GM18519 (cell line): ENCODE measurements around the gene MCL1.
"Not testable (repeated sequence)": the region's sequence is repeated elsewhere in the genome, so short reads cannot be mapped to it uniquely, and the experiment has no call there.

Experiments used
- ATAC-seq: cut with Tn5 transposase; IDR thresholded peaks from one replicate; pipeline ENCODE4 v1.9.1; 2021; ENCODE audit warnings: mild to moderate bottlenecking, moderate library complexity; ENCODE audit not compliant: unreplicated experiment, low FRiP score

MCL1 gene

DNA sequence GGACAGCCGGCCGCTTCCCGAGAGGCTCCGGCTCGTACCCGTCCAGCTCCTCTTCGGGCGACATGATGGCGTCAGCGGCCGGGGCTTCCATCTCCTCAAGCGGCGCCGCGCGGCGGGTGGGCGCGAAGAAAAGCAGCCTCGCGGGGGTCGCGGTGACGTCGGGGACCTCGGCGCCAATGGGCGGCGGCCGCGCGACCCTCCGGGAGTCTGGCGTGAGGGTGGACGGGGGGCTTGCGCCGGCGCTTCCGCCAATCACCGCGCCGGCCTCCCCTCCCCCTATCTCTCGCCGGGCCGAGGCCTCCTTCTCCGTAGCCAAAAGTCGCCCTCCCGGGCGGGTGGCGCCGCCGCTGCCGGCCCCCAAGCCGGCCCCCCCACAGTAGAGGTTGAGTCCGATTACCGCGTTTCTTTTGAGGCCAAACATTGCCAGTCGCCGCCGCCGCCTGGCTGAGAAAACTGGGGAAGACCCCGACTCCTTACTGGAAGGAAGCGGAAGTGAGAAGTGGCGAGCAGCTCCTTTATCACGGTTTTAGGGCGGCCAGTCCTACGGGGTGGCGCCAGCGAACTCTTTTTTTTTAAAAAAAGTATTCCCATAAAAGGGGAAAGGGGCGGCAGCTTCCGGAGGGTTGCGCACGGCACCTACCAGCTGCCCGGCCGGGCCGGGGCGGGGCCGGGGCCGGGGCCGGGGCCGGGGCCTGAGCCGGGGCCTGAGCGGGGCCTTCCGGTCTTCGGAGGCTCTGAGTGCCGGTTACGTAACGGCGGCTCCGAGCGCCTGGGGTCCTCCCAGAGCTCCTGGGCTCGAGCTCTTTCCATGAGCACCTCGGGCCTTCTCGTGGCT, at the start of gene MCL1:
TSS of gene MCL1 (minus strand) at position 501 of the 835 bp plus-strand sequence. CDS start at position 421, 80 bp downstream.
- ATAC-seq: peak; percentile 76

DNA sequence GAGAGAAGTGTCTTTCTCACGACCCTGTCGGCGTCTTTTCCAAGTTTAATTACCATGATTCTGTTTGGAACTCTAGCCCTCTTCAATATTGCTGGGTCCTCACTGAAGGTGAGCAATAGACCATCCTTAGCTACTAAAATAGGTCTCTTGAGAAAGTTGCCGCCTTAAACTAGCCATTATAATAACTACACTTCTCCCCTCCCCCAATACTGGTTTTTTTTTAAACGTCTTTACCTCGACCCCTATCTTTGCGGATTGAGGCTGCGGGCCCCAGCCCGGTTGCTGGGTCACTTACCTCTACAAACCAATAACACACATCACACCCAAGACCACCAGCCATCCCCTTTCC, 49.3 kb upstream of the MCL1 start:
- ATAC-seq: no peak

DNA sequence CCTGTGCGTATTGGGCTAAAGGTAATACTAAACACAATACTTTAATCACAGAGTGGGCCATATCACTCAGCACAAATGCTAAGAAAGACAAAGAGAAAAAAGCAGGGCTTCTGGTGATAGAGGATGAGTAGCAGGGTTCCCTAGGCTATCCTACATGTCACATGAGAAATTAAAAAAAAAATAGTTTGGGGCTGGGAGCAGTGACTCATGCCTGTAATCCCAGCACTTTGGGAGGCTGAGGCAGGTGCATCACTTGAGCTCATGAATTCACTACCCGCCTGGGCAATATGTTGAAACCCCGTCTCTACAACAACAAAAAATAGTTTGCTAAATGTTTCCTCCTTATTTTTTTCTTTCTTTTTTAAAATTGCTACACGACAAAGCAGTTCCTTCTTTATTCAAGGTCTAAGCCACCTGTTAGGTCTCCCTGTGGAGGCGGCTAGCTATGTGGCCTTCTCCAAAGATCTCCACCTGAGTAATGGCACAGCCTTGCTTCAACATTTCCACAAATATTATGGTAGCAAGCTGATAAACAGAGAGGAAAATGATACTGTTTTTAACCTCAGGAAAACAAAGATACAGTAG, 48.5 kb upstream of the MCL1 start:
- ATAC-seq: no peak

DNA sequence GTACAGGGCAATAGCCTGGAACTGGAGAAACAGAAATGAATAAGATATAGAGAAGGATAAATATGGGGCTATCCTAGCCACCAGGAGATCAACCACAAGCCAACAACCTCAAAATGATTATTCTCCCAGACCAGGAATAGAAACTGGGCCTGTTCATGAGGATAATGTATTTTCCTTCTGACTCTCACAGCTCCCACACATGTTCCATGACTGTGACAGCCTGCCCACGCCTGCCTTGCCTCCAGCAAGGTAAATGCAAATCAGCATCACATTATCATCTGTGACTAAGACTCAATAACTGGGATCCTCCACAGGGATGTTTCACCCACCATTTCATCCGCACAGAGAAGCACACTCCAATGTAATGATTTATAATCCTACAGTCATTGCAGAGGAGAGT, 46.7 kb upstream of the MCL1 start:
- ATAC-seq: no peak

DNA sequence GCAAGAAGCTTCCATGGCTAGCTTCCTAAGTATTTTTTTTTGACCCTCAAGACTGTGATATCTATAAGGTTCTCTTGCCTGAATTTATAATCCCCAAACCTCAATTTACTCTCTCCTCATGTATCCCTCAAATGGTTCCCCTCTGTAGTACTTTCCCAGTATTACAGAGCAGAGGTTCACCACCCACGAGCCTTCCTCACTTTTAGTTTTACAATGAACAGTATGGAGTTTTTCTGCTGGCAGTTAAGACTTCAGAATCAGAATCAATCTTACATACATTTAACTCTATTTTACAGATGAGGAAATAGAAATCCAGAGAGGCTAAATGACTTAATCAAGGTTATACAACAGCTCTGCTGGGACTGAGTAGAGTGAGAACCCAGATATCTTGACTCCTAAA, 45.1 kb upstream of the MCL1 start:
- ATAC-seq: not testable (repeated sequence)

DNA sequence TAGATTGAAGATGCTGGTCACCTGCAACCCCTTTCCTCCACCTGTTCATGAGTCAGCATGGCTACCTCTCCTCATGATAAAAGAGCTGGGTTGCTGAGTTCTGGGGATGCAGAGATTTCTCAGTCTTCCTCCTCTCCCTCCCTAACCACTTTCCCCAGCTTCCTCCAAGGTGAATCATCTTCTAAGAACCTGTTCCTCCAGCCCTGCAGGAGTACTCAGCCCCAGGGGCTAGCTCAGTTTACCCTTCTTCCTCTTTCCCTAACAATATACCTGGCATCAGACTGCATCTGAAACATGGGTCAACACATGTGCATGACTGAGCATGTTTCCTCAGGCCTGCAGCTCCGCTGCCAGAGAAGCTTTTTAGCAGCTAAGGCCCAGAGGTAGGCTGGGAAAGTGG, 44.7 kb upstream of the MCL1 start:
- ATAC-seq: not testable (repeated sequence)

DNA sequence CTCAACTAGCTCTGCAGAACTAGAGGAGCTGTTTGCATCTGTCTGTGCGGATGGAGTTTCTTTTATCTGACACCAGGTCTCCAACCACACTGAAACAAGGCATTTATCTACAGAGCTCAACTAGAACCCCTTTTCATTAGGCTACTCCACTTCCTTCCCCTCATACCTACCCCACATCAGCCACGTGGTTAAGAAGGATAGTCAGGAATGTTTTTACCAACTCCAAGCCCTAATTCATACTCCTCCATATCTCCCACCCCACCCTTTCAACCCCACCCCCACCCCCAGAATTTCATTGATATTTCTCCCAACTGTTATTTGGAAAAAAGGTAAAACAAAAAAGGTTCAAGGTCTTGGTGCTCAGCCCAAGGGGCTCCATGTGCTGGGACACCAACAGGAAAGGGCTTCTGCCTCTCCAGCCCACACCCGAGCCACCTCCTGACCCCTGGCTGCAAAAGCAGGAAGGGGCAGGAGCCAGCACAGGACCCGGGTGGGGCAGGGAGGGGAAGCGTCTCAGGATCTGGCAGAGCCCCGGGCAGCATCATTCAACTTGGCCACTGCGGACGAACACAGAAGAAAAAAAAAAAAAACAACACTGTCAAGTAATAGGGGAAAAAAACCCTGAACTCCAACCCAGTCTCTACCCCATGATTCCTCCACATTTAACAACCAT, 43.0 kb upstream of the MCL1 start:
- no peak for ATAC-seq

DNA sequence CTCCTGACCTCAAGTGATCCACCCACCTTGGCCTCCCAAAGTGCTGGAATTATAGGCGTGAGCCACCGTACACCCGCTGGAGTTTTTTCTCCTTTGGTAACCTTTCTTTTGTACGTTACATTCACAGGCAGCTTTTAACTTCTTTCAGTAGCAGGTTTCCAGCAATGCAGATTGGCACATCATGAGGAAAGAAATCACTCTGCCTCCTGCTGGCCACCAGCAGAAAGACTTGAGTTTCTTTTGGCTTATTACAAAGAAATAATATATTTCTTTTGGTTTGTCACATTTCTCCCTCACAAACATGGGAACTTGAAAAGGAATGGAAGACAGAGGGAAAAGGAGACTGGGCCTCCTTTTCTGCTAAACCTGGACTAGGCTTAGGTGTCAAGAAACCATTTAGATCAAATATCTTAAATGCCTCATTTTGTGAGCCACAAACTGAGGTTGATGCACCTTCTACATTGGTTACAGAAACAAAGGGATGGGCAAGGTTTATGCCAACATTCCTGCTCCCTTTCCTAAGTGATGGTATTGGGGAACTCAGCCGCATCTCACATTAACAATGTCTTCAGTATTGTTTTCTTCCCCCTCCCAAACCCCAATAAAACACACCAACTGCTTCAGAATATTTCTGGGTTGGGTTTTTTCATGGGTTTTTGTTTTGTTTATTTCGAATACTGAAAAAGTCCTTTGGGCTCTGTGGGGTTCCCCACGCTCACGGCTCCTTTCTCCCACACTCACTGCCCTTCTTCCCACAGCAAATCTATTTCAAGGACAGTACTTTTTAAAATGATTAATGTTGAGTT, 42.3 kb upstream of the MCL1 start:
- ATAC-seq: no peak

DNA sequence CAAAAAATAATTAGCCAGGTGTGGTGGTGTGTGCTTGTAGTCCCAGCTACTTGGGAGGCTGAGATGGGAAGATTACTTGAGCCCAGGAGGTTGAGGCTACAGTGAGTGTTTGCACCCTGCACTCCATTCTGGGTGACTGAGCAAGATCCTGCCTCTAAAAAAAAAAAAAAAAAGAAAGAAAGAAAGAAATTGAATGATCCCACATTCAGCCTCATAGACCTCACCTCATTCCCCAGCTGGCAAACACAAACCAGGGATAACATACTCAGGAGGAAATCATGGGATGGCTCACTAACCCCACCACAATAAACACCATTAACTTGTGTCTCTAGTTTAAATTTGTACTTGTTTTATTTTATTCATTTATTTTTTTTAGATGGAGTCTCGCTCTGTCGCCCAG, 41.5 kb upstream of the MCL1 start:
- ATAC-seq: no peak

DNA sequence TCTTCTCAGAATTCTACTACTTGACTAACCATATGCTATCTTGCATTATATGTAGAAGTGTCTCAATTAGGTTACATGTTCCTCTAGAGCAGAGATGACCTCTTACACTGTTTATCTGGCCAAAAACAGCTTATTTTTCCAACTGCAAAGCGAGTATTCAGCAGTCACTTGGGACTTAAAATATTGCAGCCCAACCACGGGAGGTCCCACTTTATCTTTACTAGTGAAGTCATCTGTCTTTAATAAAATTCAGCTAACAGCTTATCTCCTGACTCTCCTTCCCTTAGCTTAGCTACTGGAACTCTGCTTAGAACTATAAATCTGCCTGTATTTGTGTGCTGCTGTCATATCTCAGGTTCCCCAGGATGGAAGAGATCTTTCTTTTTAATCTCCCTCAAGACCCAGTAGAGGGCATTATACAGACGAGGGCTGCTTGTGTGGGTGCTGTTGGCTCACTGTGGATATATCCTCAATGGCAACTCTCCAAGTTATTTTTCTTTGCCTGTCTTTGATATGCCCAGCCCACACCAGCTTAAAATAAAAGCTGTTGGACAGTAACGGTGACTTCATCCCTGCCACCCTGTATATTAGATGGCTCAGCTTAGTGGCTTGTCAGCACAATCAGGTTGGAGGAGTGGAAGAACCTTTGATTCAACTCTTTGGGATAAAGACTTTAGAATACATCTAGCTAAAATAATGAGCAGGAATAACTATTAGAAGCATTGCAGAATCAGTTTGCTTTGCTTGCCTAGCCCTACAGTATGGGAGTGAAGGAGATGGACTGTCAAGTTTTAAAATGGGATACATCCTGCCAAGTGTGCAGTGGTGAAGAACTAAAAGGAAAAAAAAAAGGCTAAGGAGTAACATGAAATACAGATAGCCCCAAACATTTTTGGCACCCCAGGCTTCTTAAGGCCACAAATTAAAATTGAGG, 40.4 kb upstream of the MCL1 start:
- ATAC-seq: no peak

DNA sequence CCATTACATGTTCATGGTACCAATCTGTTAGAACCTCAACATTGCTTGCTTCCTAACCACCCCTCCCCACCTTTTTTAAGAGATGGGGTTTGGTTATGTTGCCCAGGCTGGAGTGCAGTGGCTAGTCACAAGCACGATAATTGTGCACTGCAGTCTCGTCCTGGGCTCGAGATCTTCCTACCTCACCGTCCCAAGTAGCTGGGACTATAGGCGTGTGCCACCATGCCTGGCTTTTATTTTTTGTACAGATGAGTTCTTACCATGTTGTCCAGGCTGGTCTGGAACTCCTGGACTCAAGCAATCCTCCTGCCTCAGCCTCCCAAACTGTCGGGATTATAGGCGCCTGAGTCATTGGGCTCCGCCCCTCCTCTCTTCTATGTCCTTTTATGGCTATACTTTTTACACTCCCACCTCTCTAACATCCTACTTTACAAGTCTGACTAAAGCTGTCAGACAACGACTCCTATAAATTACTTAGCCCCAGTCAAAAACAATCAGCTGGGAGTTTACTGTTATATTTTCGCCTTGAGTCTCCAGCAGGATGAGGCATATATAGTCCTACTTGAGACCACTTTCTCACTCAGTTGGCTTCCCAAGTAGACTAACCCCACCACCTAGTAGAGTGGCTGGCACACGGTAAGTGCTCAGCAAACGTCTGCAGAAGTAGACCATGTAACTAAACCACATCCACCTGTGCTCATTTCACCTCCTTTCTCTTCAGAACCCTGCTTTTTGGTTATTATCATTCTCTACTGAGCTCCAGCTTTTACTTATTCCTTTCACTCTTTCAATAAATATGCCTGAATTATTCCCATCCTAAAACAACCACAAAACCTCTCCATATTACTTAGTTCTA, 36.2 kb upstream of the MCL1 start:
- ATAC-seq: no peak

DNA sequence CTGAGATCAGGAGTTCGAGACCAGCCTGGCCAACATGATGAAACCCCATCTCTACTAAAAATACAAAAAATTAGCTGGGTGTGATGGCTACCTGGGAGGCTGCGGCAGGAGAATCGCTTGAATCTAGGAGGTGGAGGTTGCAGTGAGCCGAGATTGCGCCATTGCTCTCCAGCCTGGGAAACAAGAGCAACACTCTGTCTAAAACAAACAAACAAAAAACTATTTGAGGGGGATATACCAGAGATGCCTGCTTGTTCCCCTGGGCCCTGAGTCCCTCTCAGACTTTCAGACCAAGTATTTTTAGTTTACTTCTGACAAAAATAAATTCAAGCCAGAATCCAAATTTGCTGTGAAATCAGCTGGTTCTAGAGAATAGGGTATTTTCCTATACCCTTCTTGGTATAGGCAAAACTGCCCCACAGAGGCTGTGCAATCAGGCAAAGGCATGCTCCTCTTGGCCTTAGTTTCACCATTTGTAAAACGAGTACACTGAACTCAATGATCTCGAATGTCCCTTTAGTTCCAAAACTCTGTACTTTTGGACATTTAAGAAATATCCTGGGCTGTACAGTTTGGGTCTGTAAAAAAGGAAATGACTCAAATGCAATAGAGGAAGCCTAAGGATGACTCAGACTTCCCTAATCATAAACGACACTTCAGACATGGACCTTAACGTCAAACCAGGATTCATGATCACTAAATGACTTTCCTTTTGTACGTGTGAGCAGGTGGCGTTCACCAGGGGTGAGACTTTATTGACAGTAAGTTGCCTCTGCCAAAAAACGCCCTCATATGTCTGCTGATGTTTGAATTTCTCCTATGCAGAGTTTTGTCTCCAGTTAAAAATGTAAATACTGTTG, 33.9 kb upstream of the MCL1 start:
- no peak for ATAC-seq

DNA sequence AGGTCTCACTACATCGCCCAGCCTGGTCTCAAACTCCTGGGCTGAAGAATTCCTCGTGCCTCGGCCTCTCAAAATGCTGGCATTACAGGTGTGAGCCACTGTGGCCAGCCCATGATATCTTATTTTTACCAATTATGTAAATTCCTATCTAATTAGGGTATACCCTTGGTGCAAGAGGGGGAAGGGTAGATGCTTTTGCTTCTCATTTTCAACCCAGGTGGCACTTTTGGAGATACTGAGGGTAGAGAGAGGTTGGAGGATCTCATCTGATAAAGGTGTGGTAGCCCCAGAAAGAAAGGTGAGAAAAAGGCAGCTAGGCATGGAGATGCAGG, 32.6 kb upstream of the MCL1 start:
- ATAC-seq: no peak

DNA sequence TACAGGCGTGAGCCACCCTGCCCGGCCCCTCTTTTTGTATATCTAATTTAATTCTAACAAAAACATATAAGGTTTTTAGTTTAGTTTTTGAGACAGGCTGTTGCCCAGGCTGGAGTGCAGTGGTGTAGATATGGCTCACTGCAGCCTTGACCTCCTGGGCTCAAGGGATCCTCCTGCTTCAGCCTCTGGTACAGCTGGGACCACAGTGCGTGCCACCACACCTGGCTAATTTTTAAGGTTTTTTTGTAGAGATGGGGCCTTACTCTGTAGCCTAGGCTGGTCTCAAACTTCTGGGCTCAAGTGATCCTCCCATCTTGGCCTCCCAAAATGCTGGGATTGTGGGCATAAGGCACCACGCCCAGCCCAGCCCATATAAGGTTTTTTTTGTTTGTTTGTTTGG, 31.2 kb upstream of the MCL1 start:
- ATAC-seq: no peak

DNA sequence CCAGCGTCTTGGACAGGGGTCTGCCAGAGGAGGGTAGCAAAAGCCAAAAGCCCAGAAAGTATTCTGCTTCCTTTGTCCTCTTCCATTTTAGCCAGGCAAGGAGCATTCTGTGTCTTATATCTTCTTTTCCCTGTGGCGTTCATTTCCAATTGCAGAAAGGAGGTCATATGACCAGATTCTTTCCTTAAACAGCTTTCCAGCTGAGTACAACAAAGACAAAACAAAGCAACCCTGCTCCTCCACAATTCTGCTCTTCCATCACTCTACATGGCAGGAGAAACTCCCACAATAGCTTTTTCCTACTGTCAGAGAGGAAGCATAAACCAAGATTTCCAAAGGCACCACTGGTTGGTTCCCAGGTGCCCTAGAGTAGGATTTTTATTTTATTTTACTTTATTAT, 30.3 kb upstream of the MCL1 start:
- no peak for ATAC-seq

DNA sequence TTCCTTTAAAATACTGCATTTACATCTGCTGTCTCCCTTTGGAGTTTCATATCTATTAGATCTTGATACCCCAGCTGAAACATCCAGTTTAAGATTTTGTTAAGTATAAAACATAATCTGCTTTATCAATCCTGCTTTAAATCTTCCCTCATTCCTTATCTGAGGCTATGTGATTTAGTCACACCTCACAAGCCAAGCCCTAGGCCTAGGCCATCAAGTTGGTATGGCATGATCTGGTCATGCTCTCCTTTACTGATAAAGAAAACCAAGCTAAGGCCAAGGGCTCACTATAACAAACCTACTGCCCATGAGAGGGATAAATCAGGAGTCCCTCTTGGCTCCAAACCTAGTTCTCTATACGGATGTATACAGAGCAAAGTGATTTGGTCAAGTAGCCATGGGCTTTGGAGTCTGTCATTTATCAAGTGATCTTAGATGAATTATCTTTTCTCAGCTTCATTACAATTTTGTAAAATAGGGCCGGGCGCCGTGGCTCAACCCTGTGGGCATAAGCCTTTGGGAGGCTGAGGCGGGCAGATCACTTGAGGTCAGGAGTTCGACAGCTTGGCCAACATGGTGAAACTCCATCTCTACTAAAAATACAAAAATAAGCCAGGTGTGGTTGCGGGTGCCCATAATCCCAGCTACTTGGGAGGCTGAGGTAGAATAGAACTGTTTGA, 27.2 kb upstream of the MCL1 start:
- no peak for ATAC-seq

DNA sequence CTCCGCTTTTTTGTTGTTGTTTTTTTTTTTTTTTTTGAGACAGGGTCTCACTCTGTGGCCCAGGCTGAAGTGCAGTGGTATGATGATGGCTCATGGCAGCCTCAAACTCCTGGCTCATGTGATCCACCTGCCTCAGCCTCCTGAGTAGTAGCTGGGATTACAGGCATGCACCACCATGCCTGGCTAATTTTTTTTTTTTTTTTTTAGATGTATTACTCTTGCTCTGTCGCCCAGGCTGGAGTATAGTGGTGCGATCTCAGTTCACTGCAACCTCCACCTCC, 26.0 kb upstream of the MCL1 start:
- not testable (repeated sequence) for ATAC-seq

DNA sequence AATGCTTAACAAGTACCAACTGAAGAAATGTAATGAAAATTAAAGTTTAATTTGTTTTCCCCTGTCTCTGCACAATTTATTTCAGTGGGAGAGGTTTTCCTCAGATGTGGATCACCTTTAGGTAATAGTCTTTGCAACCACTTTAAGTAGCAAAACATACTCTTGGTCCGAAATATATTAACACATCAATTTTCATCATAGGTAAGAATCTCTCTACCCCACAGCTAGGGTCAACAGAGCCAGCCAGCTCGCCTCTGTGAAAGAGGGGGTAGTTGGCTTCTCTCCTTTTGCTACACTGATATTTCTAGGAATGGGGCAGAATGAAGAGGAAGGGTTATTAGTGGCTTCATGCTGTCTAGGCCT, 24.8 kb upstream of the MCL1 start:
- ATAC-seq: no peak
